NCI-H2029 treated with DMSO at 0.1 percent for 48 hours (cell line): ENCODE data around the gene PLB1.
"Not testable (repeated sequence)": the region's sequence is repeated elsewhere in the genome, so short reads cannot be mapped to it uniquely, and the experiment has no call there.

ENCODE experiments used
- DNase-seq: peaks from one replicate; lab custom pipeline; 2025; lab: John Stamatoyannopoulos, UW

Gene PLB1

GRCh38 chr2:28533044-28533680, 37.3 kb downstream of the PLB1 start:
- DNase-seq: no peak

- no peak for DNase-seq
Measured at GRCh38 chr2:28534817-28535216, 39.0 kb downstream of the PLB1 start.

GRCh38 chr2:28538134-28538533, 42.3 kb downstream of the PLB1 start:
- no peak for DNase-seq

- no peak for DNase-seq
Measured at GRCh38 chr2:28538652-28539051, 42.8 kb downstream of the PLB1 start.

- DNase-seq: no peak
Measured at GRCh38 chr2:28539118-28539541, 43.3 kb downstream of the PLB1 start.

- no peak for DNase-seq
Measured at GRCh38 chr2:28543316-28544035, 47.6 kb downstream of the PLB1 start.

- no peak for DNase-seq
Measured at GRCh38 chr2:28544036-28544346, 48.1 kb downstream of the PLB1 start.

GRCh38 chr2:28544405-28544921, 48.6 kb downstream of the PLB1 start:
- no peak for DNase-seq

GRCh38 chr2:28544922-28545589, 49.2 kb downstream of the PLB1 start:
- no peak for DNase-seq

GRCh38 chr2:28545590-28546200, 49.8 kb downstream of the PLB1 start:
- DNase-seq: no peak

- DNase-seq: no peak
Measured at GRCh38 chr2:28546242-28546641, 50.4 kb downstream of the PLB1 start.

GRCh38 chr2:28547223-28547860, 51.5 kb downstream of the PLB1 start:
- no peak for DNase-seq

- DNase-seq: no peak
Measured at GRCh38 chr2:28547906-28548600, 52.2 kb downstream of the PLB1 start.

GRCh38 chr2:28550345-28550744, 54.5 kb downstream of the PLB1 start:
- not testable (repeated sequence) for DNase-seq

GRCh38 chr2:28552045-28552823, 56.4 kb downstream of the PLB1 start:
- no peak for DNase-seq

GRCh38 chr2:28556303-28556702, 60.4 kb downstream of the PLB1 start:
- no peak for DNase-seq

- DNase-seq: no peak
Measured at GRCh38 chr2:28557389-28558131, 61.7 kb downstream of the PLB1 start.

- DNase-seq: no peak
Measured at GRCh38 chr2:28558158-28558820, 62.4 kb downstream of the PLB1 start.

- no peak for DNase-seq
Measured at GRCh38 chr2:28558918-28559317, 63.1 kb downstream of the PLB1 start.

- no peak for DNase-seq
Measured at GRCh38 chr2:28563869-28564268, 68.0 kb downstream of the PLB1 start.
